Breast epithelium (tissue), 4 donors: Measurements from ENCODE around the gene ADGRF3. TPM values are rescaled to one million over a fixed set of nuclear protein-coding genes. Genes with fewer than 3 reads are reported as not detected.

Experiments used
- DNase-seq, 2 donors: peaks; one replicate each; pipeline ENCODE4 v3.0.0-alpha.2; 2019; ENCODE audit warnings: low spot score in 2 of 2
- H3K27ac ChIP-seq, 2 donors: fragments of 200-600 bp; sonication (generic) in 1 of 2; one replicate each; pipeline ENCODE4 v1.5.1; 2016 to 2019; ENCODE audit warnings: mild to moderate bottlenecking in 1 of 2
- H3K27me3 ChIP-seq, 2 donors: fragments of 200-600 bp; sonication (generic) in 1 of 2; one replicate each; pipeline versions ENCODE4 v1.5.1 to v1.6.0; 2017 to 2019; ENCODE audit warnings: control low read depth in 1 of 2, mild to moderate bottlenecking in 1 of 2
- H3K36me3 ChIP-seq: fragments of 200-600 bp; one replicate; pipeline ENCODE4 v1.5.1; 2019
- H3K4me1 ChIP-seq, 2 donors: fragments of 200-600 bp; sonication (generic); one replicate each; pipeline ENCODE4 v1.5.1; 2016 to 2019; ENCODE audit warnings: control low read depth in 1 of 2
- H3K4me3 ChIP-seq, 3 donors: fragments of 200-600 bp; sonication (generic); 1 replicate in 2 of 3; 2 replicates in 1 of 3; pipeline ENCODE4 v1.5.1; 2016 to 2019; ENCODE audit warnings: mild to moderate bottlenecking in 3 of 3, moderate library complexity in 2 of 3
- H3K9me3 ChIP-seq, 2 donors: fragments of 200-600 bp; sonication (generic) in 1 of 2; one replicate each; pipeline ENCODE4 v1.5.1; 2016 to 2019; ENCODE audit warnings: control low read depth in 1 of 2
- POLR2A ChIP-seq: fragments of 450-650 bp; IDR thresholded peaks from one replicate; pipeline ENCODE4 v1.6.1; 2016; ENCODE audit warnings: antibody characterized with exemption, mild to moderate bottlenecking, moderate library complexity
- POLR2AphosphoS5 ChIP-seq, 3 donors: sonication (generic); formaldehyde crosslinking; IDR thresholded peaks; one replicate each; pipeline ENCODE4 v1.6.1; 2017; ENCODE audit warnings: antibody characterized with exemption in 3 of 3
- intact Hi-C: fragments of 100-400 bp; cut with DNase I; formaldehyde crosslinking; loops from one replicate; pipeline ENCODE4 v1.15.1; 2023; ENCODE audit warnings: low total_unique reads
- total RNA-seq, 3 donors: library from RNA; depleted of rRNA; stranded (reverse); fragments of >200 nt; gene quantifications; one replicate each; pipeline ENCODE4 v1.1.0, GENCODE V29; 2016
- TF ChIP-seq, protein P1 (sequence below), 3 donors: fragments of 450-650 bp; IDR thresholded peaks; one replicate each; pipeline ENCODE4 v1.5.1; 2016 to 2017; ENCODE audit warnings: antibody characterized with exemption in 3 of 3, mild to moderate bottlenecking in 3 of 3, moderate library complexity in 3 of 3

Gene ADGRF3
- total RNA-seq, 3 donors from 2014 or later = under 0.01 TPM; not detected in 2

DNA sequence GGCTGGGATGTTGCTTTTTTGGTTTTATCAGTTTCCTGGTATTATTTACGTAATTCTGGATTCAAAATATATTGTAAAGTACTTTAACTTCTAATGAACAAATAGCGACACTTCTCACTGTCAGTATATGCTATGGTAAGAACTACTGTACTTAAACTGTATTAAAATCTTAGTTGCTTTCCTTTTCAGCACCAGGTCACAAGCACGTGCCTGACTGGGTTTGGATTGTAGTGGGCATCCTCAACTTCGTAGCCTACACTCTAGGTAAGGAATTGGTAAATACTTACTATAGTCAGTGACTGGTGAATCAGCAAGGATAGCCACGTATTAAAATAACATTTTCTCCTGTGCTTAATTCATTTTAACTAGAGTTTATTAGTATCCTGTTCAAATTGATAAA lies 20.4 kb upstream of the ADGRF3 start:
- Histone ChIP-seq H3K36me3 (no peaks in the 10 kb centered on the region), H3K4me1 (no peaks in the 10 kb centered on the region), H3K9me3 (no peaks in the 10 kb centered on the region), H3K27me3 (no peaks in the 10 kb centered on the region), H3K4me3 (no peak overlapping the region), H3K27ac (no peak overlapping the region)
- DNase-seq = no peak
- TF ChIP-seq POLR2A = no peak
- TF ChIP-seq POLR2AphosphoS5 (IDR thresholded peaks at IDR 0.05) = no peak
- TF ChIP-seq, protein P1, sequence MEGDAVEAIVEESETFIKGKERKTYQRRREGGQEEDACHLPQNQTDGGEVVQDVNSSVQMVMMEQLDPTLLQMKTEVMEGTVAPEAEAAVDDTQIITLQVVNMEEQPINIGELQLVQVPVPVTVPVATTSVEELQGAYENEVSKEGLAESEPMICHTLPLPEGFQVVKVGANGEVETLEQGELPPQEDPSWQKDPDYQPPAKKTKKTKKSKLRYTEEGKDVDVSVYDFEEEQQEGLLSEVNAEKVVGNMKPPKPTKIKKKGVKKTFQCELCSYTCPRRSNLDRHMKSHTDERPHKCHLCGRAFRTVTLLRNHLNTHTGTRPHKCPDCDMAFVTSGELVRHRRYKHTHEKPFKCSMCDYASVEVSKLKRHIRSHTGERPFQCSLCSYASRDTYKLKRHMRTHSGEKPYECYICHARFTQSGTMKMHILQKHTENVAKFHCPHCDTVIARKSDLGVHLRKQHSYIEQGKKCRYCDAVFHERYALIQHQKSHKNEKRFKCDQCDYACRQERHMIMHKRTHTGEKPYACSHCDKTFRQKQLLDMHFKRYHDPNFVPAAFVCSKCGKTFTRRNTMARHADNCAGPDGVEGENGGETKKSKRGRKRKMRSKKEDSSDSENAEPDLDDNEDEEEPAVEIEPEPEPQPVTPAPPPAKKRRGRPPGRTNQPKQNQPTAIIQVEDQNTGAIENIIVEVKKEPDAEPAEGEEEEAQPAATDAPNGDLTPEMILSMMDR (IDR thresholded peaks at IDR 0.05) = no peak
- intact Hi-C loops = no loop called here

DNA sequence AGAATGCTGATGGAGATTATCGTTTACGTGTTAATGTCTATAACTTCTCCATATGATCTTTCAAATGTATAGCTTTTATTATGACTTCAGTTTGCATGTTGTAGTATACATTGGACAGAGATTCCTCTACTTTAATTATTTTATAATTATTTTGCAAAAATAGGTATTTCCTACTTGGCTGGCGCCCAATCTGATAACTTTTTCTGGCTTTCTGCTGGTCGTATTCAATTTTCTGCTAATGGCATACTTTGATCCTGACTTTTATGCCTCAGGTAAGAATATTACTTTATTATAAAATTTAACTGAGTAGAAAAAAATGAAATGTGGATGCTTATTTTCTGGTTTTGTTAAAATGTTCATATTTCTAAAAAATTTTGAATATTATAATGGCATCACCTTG lies 18.1 kb upstream of the ADGRF3 start:
- no peaks in the 10 kb centered on the region for H3K4me1 ChIP-seq
- no peak overlapping the region for H3K27ac ChIP-seq
- H3K36me3 ChIP-seq = no peaks in the 10 kb centered on the region
- intact Hi-C loops = no loop called here
- H3K27me3 ChIP-seq = no peaks in the 10 kb centered on the region
- no peaks in the 10 kb centered on the region for H3K9me3 ChIP-seq
- no peak overlapping the region for H3K4me3 ChIP-seq
- TF ChIP-seq POLR2AphosphoS5 (IDR thresholded peaks at IDR 0.05) = no peak
- TF ChIP-seq POLR2A = no peak
- TF ChIP-seq, protein P1 (IDR thresholded peaks at IDR 0.05) = no peak
- DNase-seq = no peak

DNA sequence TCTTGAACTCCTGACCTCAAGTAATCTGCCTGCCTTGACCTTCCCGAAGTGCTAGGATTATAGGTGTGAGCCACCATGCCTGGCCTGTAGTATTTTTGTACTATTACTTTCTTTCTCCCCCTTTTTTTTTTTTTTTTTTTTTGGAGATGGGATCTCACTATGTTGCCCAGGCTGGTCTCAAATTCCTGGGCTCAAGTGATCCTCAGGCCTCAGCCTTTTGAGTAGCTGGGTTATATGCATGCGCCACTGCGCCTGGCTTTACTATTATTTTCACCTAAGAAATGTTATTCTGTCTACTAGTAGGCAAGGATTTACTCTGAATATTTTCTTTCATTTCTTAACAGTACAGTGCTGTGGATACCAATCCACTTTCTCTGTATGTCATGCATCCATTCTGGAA lies 17.4 kb upstream of the ADGRF3 start:
- no peaks in the 10 kb centered on the region for H3K36me3 ChIP-seq
- H3K4me1 ChIP-seq = no peaks in the 10 kb centered on the region
- DNase-seq = no peak
- H3K4me3 ChIP-seq = no peak overlapping the region
- H3K9me3 ChIP-seq = no peaks in the 10 kb centered on the region
- intact Hi-C loops = no loop called here
- H3K27me3 ChIP-seq = no peaks in the 10 kb centered on the region
- TF ChIP-seq POLR2A (no peak), POLR2AphosphoS5 (IDR thresholded peaks at IDR 0.05) (no peak)
- TF ChIP-seq, protein P1 (IDR thresholded peaks at IDR 0.05) = no peak
- H3K27ac ChIP-seq = no peak overlapping the region

DNA sequence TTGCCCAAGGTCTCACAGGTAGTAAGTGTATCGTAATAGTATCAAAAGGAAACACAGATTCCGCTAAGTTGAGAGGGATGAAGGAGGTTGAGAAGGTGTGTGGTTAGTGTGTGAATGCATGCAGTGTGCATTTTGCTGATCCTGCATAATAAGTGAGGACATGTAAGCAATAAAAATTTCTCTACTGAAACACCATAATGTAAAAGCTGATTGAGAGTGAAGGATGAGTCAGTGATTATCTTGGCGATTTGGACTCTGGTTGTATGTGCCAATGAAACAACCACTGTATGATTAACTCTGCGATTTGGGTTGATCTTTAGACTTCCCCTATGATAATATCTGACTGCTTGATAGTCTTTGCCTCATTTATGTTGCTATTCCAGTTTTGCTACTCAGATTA lies 16.7 kb upstream of the ADGRF3 start:
- no peak for TF ChIP-seq POLR2A
- TF ChIP-seq, protein P1 (IDR thresholded peaks at IDR 0.05) = no peak
- no peak for TF ChIP-seq POLR2AphosphoS5 (IDR thresholded peaks at IDR 0.05)
- Histone ChIP-seq H3K27me3 (no peaks in the 10 kb centered on the region), H3K4me1 (no peaks in the 10 kb centered on the region), H3K27ac (no peak overlapping the region), H3K4me3 (no peak overlapping the region), H3K36me3 (no peaks in the 10 kb centered on the region), H3K9me3 (no peaks in the 10 kb centered on the region)
- intact Hi-C loops = no loop called here
- DNase-seq = no peak

DNA sequence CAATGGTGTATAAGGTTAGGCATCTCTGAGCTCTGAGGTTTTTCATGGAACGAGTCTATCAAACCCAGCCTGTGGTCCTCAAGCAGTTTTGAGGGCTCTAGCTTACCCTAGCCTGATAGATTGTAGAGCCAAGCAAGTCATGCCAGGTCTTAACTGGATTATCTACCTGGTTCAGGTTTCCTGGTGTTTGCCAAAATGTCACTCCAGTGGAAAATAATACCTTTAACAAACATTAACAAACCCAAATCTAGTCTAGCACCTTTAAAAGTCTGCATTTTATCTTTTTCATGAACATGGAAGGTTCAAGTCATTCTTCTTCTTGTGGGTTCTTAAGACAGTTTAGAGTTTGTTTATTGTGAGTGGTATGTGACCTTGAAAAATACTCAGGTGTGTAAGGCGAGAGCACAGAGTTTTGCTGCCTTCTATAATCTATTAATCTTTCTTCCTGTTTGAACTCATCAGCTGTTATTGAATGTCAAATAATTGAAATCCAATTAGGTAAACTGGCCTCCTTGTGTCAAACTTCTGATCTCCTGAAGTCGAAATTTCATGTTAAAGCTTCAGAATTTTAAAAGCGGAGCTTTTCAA lies 13.4 kb upstream of the ADGRF3 start:
- no peaks in the 10 kb centered on the region for H3K27me3 ChIP-seq

More for the DNA sequence above, 13.4 kb upstream of the ADGRF3 start:
- H3K4me1 ChIP-seq = no peaks in the 10 kb centered on the region
- no peak for DNase-seq
- intact Hi-C loops = no loop called here
- no peaks in the 10 kb centered on the region for H3K9me3 ChIP-seq
- H3K4me3 ChIP-seq = no peak overlapping the region
- no peak overlapping the region for H3K27ac ChIP-seq
- no peaks in the 10 kb centered on the region for H3K36me3 ChIP-seq
- TF ChIP-seq POLR2AphosphoS5 (IDR thresholded peaks at IDR 0.05) (no peak), POLR2A (no peak)
- TF ChIP-seq, protein P1 (IDR thresholded peaks at IDR 0.05) = no peak
